ENCODE results near the gene POMZP3.
A peak's percentile ranks its signal among the peaks of the same experiment; 100 is the strongest.
"Not testable (repeated sequence)": the region's sequence is repeated elsewhere in the genome, so short reads cannot be mapped to it uniquely, and the experiment has no call there.

The POMZP3 gene

GRCh38 chr7:76619439-76620190, 7.5 kb downstream of the POMZP3 start:
- H3K9ac ChIP-seq (ENCODE audit: low read length); H3K4me1 ChIP-seq (ENCODE audit: low read length); H2AFZ ChIP-seq (ENCODE audit: low read depth, low read length); H3K27ac ChIP-seq (ENCODE audit: low read length); H3K4me2 ChIP-seq (ENCODE audit: low read length); H3K9me3 ChIP-seq (ENCODE audit: insufficient read depth, low read length); H3K4me3 ChIP-seq (ENCODE audit: low read length); H3K36me3 ChIP-seq (replicated peaks; ENCODE audit: low read depth, low read length); H3K27me3 ChIP-seq (ENCODE audit: low read depth, low read length); H3K79me2 ChIP-seq (ENCODE audit: low read length); H4K20me1 ChIP-seq (ENCODE audit: insufficient read depth, low read length): not testable (repeated sequence)

GRCh38 chr7:76613783-76614182, 13.3 kb downstream of the POMZP3 start:
- not testable (repeated sequence) for H3K27ac ChIP-seq (ENCODE audit: low read length); H3K4me2 ChIP-seq (ENCODE audit: low read length); H3K36me3 ChIP-seq (replicated peaks; ENCODE audit: low read depth, low read length); H3K9me3 ChIP-seq (ENCODE audit: insufficient read depth, low read length); H3K27me3 ChIP-seq (ENCODE audit: low read depth, low read length); H3K4me1 ChIP-seq (ENCODE audit: low read length); H4K20me1 ChIP-seq (ENCODE audit: insufficient read depth, low read length); H3K79me2 ChIP-seq (ENCODE audit: low read length); H2AFZ ChIP-seq (ENCODE audit: low read depth, low read length); H3K9ac ChIP-seq (ENCODE audit: low read length); H3K4me3 ChIP-seq (ENCODE audit: low read length)
- TF ChIP-seq, protein P1, sequence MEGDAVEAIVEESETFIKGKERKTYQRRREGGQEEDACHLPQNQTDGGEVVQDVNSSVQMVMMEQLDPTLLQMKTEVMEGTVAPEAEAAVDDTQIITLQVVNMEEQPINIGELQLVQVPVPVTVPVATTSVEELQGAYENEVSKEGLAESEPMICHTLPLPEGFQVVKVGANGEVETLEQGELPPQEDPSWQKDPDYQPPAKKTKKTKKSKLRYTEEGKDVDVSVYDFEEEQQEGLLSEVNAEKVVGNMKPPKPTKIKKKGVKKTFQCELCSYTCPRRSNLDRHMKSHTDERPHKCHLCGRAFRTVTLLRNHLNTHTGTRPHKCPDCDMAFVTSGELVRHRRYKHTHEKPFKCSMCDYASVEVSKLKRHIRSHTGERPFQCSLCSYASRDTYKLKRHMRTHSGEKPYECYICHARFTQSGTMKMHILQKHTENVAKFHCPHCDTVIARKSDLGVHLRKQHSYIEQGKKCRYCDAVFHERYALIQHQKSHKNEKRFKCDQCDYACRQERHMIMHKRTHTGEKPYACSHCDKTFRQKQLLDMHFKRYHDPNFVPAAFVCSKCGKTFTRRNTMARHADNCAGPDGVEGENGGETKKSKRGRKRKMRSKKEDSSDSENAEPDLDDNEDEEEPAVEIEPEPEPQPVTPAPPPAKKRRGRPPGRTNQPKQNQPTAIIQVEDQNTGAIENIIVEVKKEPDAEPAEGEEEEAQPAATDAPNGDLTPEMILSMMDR (IDR thresholded peaks at IDR 0.05; ENCODE audit: low read depth, low read length), result peak; percentile 12; the same call in 1 of the 2 replicates

DNA sequence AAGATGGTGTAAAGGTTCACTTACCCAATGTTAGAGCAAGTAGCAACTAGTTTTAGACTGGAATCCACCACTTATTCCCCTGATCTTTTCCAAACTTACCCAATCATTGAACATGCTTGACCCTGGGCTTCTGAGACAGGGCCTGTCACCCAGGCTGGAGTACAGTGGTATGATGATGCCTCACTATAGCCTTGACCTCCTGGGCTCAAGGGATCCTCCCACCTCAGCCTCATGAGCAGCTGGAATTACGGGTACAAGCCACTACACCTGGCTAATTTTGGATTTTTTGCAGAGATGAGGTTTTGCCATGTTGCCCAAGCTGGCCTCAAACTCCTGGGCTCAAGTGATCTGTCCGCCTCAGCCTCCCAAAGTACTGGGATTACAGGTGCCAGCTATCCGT, 14.8 kb downstream of the POMZP3 start:
- H3K9ac ChIP-seq (ENCODE audit: low read length); H3K4me1 ChIP-seq (ENCODE audit: low read length); H3K79me2 ChIP-seq (ENCODE audit: low read length); H4K20me1 ChIP-seq (ENCODE audit: insufficient read depth, low read length); H2AFZ ChIP-seq (ENCODE audit: low read depth, low read length); H3K4me2 ChIP-seq (ENCODE audit: low read length); H3K27ac ChIP-seq (ENCODE audit: low read length); H3K9me3 ChIP-seq (ENCODE audit: insufficient read depth, low read length); H3K36me3 ChIP-seq (replicated peaks; ENCODE audit: low read depth, low read length); H3K4me3 ChIP-seq (ENCODE audit: low read length); H3K27me3 ChIP-seq (ENCODE audit: low read depth, low read length): not testable (repeated sequence)

DNA sequence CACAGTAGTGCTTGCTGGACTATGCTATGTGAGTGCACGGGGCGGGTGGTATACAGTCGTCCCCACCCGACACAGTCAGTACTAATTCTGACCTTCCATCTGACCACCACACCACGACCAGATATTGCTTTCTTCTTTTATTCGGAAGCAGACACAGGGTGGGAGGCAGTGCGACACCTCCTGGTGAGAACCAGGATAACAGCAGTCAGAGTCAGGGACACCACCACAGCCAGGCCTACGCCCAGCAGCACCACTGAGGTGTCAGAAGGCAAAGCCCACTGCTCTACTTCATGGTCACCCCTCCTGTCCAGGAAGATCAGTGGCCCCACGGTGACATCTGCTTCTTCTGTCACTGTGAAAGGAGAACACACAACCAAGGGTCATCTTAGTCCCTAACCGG, 17.2 kb downstream of the POMZP3 start:
- not testable (repeated sequence) for H3K27me3 ChIP-seq (ENCODE audit: low read depth, low read length); H3K79me2 ChIP-seq (ENCODE audit: low read length); H3K9me3 ChIP-seq (ENCODE audit: insufficient read depth, low read length); H3K9ac ChIP-seq (ENCODE audit: low read length); H3K4me1 ChIP-seq (ENCODE audit: low read length); H3K36me3 ChIP-seq (replicated peaks; ENCODE audit: low read depth, low read length); H3K4me3 ChIP-seq (ENCODE audit: low read length); H2AFZ ChIP-seq (ENCODE audit: low read depth, low read length); H4K20me1 ChIP-seq (ENCODE audit: insufficient read depth, low read length); H3K27ac ChIP-seq (ENCODE audit: low read length); H3K4me2 ChIP-seq (ENCODE audit: low read length)

- H3K9me3 ChIP-seq (ENCODE audit: insufficient read depth, low read length), result not testable (repeated sequence)
Observed at GRCh38 chr7:76608469-76608868, 18.6 kb downstream of the POMZP3 start.

DNA sequence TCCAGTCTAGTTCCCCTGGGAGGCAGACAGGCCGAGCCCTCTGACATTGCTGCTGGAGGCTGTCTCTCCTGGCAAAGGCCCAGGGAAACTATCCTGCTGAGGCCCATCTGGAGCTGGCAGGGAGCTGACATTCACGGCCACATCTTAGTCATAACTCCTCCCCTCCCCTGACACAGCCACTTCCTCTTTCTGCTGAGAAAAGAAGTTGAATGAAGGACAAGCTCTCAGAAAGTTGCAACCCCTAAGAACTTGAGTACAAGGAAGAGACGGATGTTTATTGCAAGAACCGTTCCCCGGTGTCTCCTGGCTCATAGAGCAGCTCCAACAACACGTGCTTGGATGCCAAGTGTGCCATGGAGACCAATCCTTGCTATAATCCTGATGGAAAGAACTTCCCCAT, 21.1 kb downstream of the POMZP3 start:
- not testable (repeated sequence) for H3K36me3 ChIP-seq (replicated peaks; ENCODE audit: low read depth, low read length); H3K9ac ChIP-seq (ENCODE audit: low read length); H2AFZ ChIP-seq (ENCODE audit: low read depth, low read length); H3K27me3 ChIP-seq (ENCODE audit: low read depth, low read length); H3K4me1 ChIP-seq (ENCODE audit: low read length); H3K9me3 ChIP-seq (ENCODE audit: insufficient read depth, low read length); H4K20me1 ChIP-seq (ENCODE audit: insufficient read depth, low read length); H3K4me3 ChIP-seq (ENCODE audit: low read length); H3K79me2 ChIP-seq (ENCODE audit: low read length)
- Histone ChIP-seq H3K4me2 (ENCODE audit: low read length) (peak overlapping the region; percentile 45), H3K27ac (ENCODE audit: low read length) (peak overlapping the region; percentile 64)

More at GRCh38 chr7:76608469-76608868, 18.6 kb downstream of the POMZP3 start:
- not testable (repeated sequence) for H4K20me1 ChIP-seq (ENCODE audit: insufficient read depth, low read length); H3K27ac ChIP-seq (ENCODE audit: low read length); H3K36me3 ChIP-seq (replicated peaks; ENCODE audit: low read depth, low read length); H3K4me1 ChIP-seq (ENCODE audit: low read length); H3K4me2 ChIP-seq (ENCODE audit: low read length); H3K9ac ChIP-seq (ENCODE audit: low read length); H3K27me3 ChIP-seq (ENCODE audit: low read depth, low read length); H3K79me2 ChIP-seq (ENCODE audit: low read length); H2AFZ ChIP-seq (ENCODE audit: low read depth, low read length); H3K4me3 ChIP-seq (ENCODE audit: low read length)

- H4K20me1 ChIP-seq (ENCODE audit: insufficient read depth, low read length); H3K4me2 ChIP-seq (ENCODE audit: low read length); H3K9me3 ChIP-seq (ENCODE audit: insufficient read depth, low read length); H3K9ac ChIP-seq (ENCODE audit: low read length); H2AFZ ChIP-seq (ENCODE audit: low read depth, low read length); H3K27ac ChIP-seq (ENCODE audit: low read length); H3K4me3 ChIP-seq (ENCODE audit: low read length); H3K79me2 ChIP-seq (ENCODE audit: low read length); H3K36me3 ChIP-seq (replicated peaks; ENCODE audit: low read depth, low read length); H3K4me1 ChIP-seq (ENCODE audit: low read length); H3K27me3 ChIP-seq (ENCODE audit: low read depth, low read length): not testable (repeated sequence)
Observed at GRCh38 chr7:76600650-76601049, 26.4 kb downstream of the POMZP3 start.

- not testable (repeated sequence) for H3K27me3 ChIP-seq (ENCODE audit: low read depth, low read length); H3K9me3 ChIP-seq (ENCODE audit: insufficient read depth, low read length); H4K20me1 ChIP-seq (ENCODE audit: insufficient read depth, low read length); H3K4me3 ChIP-seq (ENCODE audit: low read length); H3K27ac ChIP-seq (ENCODE audit: low read length); H3K4me2 ChIP-seq (ENCODE audit: low read length); H3K9ac ChIP-seq (ENCODE audit: low read length); H3K79me2 ChIP-seq (ENCODE audit: low read length); H3K4me1 ChIP-seq (ENCODE audit: low read length); H3K36me3 ChIP-seq (replicated peaks; ENCODE audit: low read depth, low read length); H2AFZ ChIP-seq (ENCODE audit: low read depth, low read length)
Observed at GRCh38 chr7:76600116-76600482, 27.0 kb downstream of the POMZP3 start.

GRCh38 chr7:76598590-76599264, 28.4 kb downstream of the POMZP3 start:
- H2AFZ ChIP-seq (ENCODE audit: low read depth, low read length); H3K27ac ChIP-seq (ENCODE audit: low read length); H3K9ac ChIP-seq (ENCODE audit: low read length); H3K36me3 ChIP-seq (replicated peaks; ENCODE audit: low read depth, low read length); H3K4me3 ChIP-seq (ENCODE audit: low read length); H4K20me1 ChIP-seq (ENCODE audit: insufficient read depth, low read length); H3K27me3 ChIP-seq (ENCODE audit: low read depth, low read length); H3K79me2 ChIP-seq (ENCODE audit: low read length); H3K4me2 ChIP-seq (ENCODE audit: low read length); H3K9me3 ChIP-seq (ENCODE audit: insufficient read depth, low read length); H3K4me1 ChIP-seq (ENCODE audit: low read length): not testable (repeated sequence)

Data from OCI-LY3 (cell line).